ENCODE measurements around the gene NGFR.
"Not testable (repeated sequence)": the region's sequence is repeated elsewhere in the genome, so short reads cannot be mapped to it uniquely, and the experiment has no call there.

The NGFR gene

DNA sequence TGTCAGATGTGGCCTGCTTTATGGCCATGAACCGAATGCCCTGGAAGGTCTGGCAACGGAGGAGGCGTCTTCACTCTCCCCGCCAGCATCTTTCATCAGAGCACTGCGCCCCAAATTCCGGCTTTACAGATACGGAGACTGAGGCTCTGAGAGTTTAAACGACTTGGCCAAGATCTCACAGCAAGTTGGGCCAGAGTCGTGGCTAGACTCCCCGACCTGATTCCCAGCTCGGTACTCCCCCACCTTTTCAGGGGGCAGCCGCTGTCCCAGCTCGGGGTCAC lies 1.7 kb downstream of the NGFR start:
- no peak for DNase-seq

DNA sequence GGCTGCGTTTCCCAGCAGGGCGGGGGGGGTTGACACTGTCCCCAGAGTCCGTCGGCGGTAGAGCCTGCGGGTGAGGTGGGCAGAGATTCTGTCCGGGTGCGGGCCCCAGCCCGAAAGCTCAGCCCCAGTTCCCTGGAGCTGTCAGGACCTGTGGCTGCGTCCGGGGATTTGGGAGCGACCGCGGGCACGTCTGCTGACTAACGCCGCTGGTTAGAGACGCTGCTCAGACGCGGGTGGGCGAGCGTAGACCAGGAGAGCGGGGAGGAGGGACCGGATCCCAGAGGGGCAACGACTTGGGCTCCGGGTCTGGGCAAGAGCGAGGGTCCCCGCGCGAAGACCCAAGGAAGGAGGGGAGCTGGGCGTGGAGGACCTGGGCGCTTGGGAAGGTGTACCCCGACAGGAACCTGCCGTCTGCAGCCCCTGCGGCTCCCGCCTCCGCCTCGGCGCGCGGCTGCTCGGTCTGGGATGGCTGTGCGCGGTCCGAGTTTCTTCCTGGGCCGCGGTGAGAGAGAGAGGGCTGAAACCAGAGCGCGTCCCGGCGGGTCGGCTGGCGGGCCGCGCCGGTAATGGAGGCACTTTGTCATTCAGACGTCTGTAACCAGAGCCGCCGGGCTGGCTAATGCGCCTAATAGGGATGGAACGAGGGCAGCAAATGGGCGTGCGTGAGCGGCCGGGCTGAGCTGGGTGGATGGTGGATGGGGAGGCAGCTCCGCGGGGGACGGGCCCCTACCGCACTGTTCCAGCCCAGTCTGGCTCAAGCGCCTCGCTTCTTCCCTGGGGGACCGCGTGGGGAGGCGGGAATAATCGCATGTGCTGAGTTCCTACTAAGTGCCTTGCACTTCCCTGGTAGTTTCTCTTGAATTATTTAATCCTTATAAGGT lies 2.3 kb downstream of the NGFR start:
- DNase-seq, result no peak

DNA sequence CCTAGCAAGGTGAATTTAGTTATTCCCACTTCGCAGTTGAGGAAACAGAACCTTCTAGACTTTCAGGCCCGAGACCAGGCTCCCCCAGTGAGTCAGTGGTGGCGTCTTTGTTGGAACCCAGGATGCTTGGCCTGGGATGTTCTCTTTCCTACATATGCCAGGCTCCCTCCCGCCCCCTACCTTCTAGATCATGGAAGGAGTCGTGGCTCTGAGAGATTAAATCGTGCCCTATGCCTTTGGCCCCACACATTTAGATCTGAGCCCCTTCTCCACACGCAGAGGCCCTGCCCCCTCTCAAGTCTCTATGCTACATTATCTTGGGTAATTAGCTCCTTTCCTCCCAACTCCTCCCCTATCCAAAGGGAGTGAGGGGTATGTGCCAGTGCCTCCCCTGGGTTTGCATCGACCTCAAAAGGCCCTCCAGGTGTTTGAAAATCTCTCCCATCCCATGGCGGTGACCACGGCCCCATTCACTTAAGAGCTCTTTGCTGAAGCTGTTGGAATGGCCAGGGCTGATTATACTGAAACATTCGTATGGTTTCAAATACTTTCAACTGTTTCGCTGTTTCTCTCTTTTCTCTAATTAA lies 3.0 kb downstream of the NGFR start:
- no peak for DNase-seq

DNA sequence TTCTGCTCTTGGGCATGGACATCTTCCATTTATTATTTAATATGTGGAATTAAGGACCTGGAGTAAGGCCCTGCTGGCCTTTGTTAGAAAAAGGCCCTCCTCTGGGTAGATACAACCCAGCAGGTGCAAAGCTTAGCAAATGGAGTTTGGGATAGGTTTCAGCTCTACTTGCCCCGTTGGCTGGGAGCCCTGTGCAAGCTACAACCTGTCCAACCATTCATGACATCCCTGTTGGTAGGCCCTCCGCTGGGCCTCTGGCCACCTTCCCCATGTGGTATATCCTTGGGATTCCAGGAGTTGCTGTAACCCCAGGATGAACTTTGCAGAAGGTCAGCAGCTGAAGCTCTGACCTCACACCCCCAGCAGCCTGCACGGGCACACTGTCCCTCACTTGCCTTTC lies 6.4 kb downstream of the NGFR start:
- no peak for DNase-seq

DNA sequence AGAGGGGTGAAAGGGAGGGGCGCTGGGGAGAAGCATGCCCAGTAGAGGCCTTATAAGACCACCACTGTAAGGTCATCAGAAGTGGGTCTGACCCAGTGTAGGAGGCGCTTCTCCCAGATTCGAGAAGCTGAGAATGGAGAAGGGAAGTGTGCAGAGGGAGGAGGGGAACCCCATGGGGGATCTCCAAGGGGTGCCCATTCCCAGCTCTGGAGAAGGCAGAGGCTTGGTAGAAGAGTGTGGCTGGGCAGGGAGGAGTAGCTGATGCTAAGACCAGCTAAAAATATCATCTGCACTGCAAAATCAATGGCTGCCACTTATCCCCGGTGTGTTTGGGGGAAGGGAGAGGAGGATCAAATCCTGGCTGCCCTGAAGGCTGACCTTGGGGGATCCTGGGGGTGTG lies 7.2 kb downstream of the NGFR start:
- DNase-seq, result no peak

DNA sequence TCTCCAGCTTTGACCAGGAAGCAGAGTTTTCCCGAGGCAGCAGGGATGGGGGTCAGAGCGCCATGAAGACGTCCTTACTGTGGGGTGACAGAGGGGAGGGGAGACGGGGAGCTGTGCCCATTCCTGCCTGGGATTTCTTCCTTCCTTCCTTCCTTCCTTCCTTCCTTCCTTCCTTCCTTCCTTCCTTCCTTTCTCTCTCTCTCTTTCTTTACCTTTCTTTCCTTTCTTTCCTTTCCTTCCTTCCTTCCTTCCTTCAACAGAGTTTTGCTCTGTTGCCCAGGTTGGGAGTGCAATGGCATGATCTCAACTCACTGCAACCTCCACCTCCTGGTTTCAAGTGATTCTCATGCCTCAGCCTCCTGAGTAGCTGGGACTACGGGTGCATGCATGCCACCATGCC lies 7.6 kb downstream of the NGFR start:
- DNase-seq, result not testable (repeated sequence)

DNA sequence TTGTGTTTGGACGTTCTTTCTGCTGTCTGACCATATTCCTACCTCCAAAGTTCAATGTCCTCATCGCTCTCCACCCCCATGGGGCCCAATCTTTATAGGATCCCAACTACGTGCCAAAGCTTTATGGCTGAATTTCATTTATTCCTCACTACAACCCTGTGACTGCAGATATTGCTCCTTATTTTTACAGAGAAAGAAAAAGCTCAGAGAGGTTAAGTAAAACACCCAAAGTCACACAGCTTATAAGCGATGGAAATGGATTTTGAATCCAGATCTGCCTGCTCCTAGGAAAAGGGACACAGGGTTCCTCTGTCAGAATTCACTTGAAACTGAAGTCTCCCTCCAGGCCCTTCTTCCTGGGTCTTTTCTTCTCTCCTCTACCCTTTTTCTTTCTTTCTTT lies 9.3 kb downstream of the NGFR start:
- no peak for DNase-seq

DNA sequence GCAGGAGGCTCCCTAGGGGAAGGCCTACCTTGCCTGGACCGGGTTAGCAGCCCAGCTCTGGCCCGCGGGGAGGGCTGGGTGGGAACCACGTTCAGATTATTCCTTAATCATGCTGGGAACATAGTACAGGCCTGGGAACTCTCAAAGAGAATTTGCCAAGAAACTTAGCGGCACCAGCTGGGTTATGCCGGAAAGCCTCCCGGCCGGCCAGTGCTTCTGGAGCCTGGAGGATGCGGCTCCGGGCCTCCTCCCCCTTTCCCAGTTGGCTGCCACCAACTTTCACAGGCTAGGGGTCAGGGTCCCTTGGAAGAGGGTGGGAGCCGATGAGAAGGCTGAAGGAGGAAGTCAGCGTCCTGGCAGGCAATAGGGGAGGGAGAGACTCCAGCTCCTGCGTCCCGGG lies 10.8 kb downstream of the NGFR start:
- DNase-seq, result no peak

DNA sequence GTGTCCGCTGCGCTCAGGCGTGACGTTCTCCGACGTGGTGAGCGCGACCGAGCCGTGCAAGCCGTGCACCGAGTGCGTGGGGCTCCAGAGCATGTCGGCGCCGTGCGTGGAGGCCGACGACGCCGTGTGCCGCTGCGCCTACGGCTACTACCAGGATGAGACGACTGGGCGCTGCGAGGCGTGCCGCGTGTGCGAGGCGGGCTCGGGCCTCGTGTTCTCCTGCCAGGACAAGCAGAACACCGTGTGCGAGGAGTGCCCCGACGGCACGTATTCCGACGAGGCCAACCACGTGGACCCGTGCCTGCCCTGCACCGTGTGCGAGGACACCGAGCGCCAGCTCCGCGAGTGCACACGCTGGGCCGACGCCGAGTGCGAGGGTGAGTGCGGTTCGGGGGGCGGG lies 11.2 kb downstream of the NGFR start:
- DNase-seq, result no peak

DNA sequence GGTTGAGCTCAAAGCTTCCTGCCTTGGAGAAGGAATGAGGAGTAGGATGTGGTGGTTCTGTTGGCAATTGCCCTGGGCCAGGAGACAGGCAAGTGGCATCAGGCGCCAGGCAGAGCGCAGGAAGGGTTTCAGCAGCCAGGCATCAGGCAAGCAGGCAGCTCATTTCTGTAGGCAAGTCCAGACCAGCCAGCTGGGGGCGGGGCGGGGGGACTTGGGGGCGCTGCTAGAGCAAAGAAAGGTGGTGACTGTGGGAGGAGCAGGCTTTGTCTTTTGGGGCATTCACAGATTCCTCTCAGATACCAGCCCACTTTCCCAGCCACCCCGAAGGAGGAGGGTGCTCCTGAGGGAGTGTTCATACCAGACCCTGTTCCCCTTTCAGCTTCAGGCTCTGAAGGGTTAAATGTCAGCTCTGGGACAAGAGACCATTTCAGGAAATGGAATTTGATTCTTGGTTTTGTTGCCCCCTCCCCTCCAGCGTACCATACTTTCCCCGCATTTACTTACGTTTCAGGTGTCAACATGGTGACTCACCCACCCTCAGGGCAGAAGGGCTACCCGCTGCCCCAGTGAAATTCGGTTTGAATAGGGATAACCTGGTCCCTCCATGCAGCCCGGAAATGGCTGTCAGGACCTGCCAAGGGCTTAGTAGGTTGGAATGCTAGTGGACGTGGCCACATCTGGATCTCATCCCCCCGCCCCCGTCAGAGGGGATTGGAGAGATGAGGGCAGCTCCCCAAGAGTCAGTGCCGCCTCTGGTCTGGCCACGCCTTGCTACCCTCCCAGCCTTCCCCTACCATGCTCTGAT lies 13.2 kb downstream of the NGFR start:
- no peak for DNase-seq

DNA sequence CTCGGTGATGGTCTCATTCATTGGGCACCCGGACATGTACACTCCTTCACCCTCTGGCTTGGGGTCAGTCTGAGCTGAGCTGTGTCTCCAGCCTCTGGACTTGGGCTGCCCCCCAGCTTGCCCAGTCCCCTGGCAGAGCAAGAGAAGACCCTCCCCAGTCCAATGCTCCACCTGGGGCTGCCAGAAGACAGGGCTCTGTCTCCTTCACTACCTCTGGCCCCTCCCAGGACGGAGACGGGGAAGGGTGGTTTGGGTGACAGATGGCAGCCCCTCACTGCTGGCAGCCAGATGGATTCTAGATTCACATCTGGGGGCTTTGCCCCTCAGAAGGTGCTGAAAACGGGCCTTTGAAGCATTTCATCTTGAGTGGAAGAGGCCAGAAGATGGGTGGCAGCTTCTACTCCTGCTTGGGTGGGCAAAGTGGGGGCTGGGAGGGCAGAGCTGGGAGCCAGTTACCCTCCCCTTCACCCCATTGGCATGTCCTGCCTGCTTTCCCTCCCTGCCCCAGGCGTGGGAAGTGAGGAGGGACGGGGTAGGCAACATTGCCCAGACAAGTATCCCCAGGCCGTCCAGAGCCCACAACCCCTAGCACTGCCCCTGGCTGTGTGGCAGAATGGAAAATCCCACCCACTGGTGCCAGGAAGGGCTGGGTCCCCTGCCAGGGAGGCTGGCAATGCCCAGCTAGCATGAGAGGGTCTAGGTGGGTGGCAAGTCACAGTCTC lies 13.9 kb downstream of the NGFR start:
- DNase-seq, result no peak

DNA sequence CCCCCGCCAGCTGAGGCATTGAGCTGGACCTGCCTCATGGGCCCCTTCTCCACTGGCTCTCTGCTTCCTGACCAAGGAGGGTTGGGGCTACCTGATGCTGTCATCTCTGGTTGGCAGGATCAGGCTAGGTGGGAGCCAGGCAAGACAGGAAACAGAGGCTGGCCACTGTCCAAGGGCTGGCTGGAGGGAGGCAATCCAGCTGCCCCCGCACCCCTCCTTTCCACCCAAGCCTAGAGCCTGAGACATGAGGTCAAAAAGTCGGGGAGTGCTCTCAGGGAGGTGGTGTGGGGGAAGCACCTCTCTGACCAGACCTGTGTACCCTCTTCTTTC lies 14.5 kb downstream of the NGFR start:
- no peak for DNase-seq

DNA sequence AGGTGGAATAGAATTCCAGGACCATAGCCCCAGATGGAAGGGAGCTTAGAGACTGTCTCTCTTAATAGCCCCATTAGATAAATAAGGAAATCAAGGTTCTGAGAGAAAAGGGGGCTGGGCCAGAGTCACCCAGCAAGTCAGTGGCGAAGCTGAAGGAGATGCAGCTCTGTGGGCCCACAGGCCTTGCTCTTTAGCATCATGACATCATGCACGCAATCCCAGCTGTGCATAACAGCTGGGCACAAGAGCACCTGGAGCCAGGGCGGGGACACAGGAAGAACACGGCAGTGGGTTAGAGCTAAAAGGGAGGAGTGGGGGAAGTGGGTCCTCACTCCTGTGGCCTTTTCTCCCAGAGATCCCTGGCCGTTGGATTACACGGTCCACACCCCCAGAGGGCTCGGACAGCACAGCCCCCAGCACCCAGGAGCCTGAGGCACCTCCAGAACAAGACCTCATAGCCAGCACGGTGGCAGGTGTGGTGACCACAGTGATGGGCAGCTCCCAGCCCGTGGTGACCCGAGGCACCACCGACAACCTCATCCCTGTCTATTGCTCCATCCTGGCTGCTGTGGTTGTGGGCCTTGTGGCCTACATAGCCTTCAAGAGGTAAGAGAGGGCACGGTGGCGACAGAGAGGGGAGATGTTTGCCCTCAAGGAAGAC lies 15.1 kb downstream of the NGFR start:
- DNase-seq, result no peak

DNA sequence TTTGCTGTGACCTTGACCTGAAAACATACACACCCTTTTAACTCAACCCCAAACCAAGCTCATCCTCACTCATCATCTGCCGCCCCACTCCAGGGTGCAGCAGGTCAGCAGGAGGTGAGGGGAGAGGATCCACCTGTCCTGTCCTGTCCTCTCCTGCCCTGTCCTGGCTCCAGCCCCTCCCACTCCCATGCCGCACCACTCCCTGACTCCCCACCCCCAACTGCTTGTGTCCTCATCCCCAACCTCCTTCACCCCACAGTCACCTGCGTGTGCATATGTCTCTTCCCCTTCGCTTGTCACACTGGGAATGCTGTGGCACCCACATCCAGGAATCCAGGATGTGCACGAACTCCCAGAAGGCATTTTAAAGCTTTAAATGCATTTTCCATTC lies 15.6 kb downstream of the NGFR start:
- DNase-seq, result no peak

DNA sequence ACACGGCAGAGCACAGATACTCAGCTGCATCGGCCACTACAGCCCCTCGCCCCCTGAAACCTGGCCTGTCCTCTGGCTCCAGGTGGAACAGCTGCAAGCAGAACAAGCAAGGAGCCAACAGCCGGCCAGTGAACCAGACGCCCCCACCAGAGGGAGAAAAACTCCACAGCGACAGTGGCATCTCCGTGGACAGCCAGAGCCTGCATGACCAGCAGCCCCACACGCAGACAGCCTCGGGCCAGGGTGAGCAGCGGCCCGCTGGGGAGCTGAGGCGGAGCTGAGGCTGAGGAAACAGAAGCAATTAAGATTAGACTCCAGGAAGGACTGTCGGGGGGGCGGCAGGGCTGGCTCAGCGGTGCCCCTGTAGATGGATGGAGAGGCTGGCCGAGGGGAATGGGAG lies 16.7 kb downstream of the NGFR start:
- DNase-seq, result no peak

DNA sequence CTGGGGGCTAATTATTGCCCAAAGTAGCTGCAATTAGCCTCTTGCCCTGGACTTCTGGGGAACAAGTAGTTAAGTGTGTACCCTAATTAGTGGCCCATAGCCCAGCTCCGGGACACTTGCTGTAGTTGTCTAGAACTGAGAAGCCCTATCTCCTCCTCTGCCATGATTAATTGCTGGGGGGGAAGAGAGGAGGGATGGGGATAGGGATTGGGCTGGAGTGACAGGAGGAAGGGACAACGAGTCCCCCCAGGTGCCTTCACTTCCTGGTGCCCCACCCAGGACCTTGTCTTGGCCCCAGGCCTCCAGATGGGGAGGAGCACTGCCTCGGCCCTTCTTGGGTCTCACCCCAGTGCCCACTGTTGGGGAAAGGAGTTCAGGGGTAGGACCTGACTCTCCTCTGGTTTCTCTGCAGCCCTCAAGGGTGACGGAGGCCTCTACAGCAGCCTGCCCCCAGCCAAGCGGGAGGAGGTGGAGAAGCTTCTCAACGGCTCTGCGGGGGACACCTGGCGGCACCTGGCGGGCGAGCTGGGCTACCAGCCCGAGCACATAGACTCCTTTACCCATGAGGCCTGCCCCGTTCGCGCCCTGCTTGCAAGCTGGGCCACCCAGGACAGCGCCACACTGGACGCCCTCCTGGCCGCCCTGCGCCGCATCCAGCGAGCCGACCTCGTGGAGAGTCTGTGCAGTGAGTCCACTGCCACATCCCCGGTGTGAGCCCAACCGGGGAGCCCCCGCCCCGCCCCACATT lies 17.4 kb downstream of the NGFR start:
- DNase-seq, result no peak

DNA sequence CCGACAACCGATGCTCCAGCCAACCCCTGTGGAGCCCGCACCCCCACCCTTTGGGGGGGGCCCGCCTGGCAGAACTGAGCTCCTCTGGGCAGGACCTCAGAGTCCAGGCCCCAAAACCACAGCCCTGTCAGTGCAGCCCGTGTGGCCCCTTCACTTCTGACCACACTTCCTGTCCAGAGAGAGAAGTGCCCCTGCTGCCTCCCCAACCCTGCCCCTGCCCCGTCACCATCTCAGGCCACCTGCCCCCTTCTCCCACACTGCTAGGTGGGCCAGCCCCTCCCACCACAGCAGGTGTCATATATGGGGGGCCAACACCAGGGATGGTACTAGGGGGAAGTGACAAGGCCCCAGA lies 17.9 kb downstream of the NGFR start:
- DNase-seq, result no peak

DNA sequence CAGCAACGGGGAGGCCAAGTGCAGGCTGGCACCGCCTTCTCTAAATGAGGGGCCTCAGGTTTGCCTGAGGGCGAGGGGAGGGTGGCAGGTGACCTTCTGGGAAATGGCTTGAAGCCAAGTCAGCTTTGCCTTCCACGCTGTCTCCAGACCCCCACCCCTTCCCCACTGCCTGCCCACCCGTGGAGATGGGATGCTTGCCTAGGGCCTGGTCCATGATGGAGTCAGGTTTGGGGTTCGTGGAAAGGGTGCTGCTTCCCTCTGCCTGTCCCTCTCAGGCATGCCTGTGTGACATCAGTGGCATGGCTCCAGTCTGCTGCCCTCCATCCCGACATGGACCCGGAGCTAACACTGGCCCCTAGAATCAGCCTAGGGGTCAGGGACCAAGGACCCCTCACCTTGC lies 18.5 kb downstream of the NGFR start:
- DNase-seq, result no peak

DNA sequence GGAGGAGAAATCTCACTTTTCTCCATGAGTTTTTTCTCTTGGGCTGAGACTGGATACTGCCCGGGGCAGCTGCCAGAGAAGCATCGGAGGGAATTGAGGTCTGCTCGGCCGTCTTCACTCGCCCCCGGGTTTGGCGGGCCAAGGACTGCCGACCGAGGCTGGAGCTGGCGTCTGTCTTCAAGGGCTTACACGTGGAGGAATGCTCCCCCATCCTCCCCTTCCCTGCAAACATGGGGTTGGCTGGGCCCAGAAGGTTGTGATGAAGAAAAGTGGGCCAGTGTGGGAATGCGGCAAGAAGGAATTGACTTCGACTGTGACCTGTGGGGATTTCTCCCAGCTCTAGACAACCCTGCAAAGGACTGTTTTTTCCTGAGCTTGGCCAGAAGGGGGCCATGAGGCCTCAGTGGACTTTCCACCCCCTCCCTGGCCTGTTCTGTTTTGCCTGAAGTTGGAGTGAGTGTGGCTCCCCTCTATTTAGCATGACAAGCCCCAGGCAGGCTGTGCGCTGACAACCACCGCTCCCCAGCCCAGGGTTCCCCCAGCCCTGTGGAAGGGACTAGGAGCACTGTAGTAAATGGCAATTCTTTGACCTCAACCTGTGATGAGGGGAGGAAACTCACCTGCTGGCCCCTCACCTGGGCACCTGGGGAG lies 19.1 kb downstream of the NGFR start:
- no peak for DNase-seq

DNA sequence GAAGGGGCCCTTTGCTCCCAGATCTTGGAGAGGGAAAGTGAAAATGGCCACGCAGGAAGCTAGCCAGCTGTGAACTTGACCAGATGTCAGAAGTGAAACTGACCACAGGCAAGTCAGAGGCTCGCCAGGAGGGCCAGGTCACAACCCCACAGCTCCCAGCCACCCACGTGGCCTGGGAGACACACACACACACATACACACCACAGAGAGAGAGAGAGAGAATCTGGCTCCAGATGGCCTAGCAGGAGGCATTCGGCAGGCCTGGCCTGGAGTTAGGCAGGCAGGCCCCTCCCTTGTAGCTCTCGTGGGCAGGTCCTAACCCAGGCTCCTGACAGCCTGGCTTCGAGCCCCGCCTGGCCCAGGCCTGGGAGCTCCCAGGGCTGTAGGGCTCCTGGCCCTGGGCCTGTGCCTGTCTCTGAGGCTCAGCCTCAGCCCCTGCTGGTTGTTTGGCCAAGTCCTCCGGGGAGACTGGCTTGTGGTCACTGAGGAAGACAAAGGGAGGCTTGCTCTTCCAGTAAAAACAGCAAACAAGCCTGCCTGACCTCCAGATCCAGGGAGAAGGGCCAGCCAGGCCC lies 20.2 kb downstream of the NGFR start:
- no peak for DNase-seq

DNA sequence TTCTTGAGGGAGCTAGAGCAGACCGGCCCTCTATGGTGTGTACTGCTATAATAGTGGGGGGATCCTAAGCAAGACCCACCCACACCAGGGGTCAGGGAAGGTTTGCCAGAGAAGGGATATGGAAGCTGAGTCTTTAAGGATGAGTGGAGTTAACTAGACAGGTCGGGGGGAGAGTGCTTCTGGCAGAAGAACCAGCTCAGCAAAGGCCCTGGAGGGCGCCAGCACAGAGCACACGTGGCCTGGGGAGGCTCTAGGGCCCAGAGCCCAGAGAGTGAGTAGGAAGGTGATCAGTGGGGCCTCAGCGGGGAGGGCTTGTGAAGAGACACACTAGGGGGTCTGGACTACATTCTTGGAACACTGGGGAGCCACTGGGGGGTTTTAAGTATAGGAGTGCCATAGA lies 21.1 kb downstream of the NGFR start:
- no peak for DNase-seq

All from activated CD4-positive, CD25-positive, alpha-beta regulatory T cell (primary cell).